Testis (tissue), 3 donors: ENCODE measurements around the gene LIPE. TPM values are rescaled to one million over a fixed set of nuclear protein-coding genes. Genes with fewer than 3 reads are reported as not detected.

ENCODE experiments used
- DNase-seq: peaks from one replicate; pipeline ENCODE4 v3.0.0-alpha.2; 2019
- H3K27ac ChIP-seq, 2 donors: fragments of 200-600 bp; sonication (generic); one replicate each; pipeline ENCODE4 v1.5.1; 2019
- H3K27me3 ChIP-seq: fragments of 200-600 bp; sonication (generic); one replicate; pipeline ENCODE4 v1.5.1; 2019
- H3K36me3 ChIP-seq: fragments of 200-600 bp; sonication (generic); one replicate; pipeline ENCODE4 v1.5.1; 2017; ENCODE audit warnings: low read depth; ENCODE audit errors: missing control alignments
- H3K4me1 ChIP-seq: fragments of 200-600 bp; sonication (generic); one replicate; pipeline ENCODE4 v1.5.1; 2019
- H3K4me3 ChIP-seq, 2 donors: fragments of 200-600 bp; sonication (generic); one replicate each; pipeline ENCODE4 v1.5.1; 2017 to 2019
- H3K9me3 ChIP-seq: fragments of 200-600 bp; sonication (generic); one replicate; pipeline ENCODE4 v1.5.1; 2017
- CTCF ChIP-seq, 3 experiments: fragments of 450-650 bp in 2 of 3; fragments of 200-600 bp in 1 of 3; sonication (generic) in 1 of 3; IDR thresholded peaks; one replicate each; pipeline ENCODE4 v1.5.1; 2016 to 2019; ENCODE audit warnings: antibody characterized with exemption in 3 of 3, mild to moderate bottlenecking in 2 of 3, moderate library complexity in 1 of 3
- POLR2A ChIP-seq: fragments of 450-650 bp; IDR thresholded peaks from one replicate; pipeline ENCODE4 v1.6.1; 2017; ENCODE audit warnings: antibody characterized with exemption, mild to moderate bottlenecking, moderate library complexity
- WGBS, 2 donors: methylation state at CpG; one replicate each; pipeline ENCODE4 v1.1.5; 2018; 5-methylcytosine and 5-hydroxymethylcytosine counted together
- intact Hi-C: fragments of 100-400 bp; cut with DNase I; formaldehyde crosslinking; loops from one replicate; pipeline ENCODE4 v1.15.1; 2023; ENCODE audit warnings: low total_unique reads
- polyA plus RNA-seq: library from polyadenylated mRNA; stranded (reverse); fragments of 350-450 nt; fragmentation: Illumina TruSeq; extraction: RNeasy Lipid Tissue Mini Kit (QIAGEN cat#74804); gene quantifications from one replicate; pipeline ENCODE4 v1.2.3, GENCODE V29; 2014; ENCODE audit warnings: low read depth, low replicate concordance; ENCODE audit not compliant: insufficient read depth
- total RNA-seq, 2 donors: library from RNA; depleted of rRNA; stranded (reverse); fragments of >200 nt; gene quantifications; one replicate each; pipeline ENCODE4 v1.2.3, GENCODE V29; 2016

The LIPE gene
- total and polyA plus RNA-seq, 3 donors from 2014 or later, result 49.2 to 131 (median 73.5) TPM

DNA sequence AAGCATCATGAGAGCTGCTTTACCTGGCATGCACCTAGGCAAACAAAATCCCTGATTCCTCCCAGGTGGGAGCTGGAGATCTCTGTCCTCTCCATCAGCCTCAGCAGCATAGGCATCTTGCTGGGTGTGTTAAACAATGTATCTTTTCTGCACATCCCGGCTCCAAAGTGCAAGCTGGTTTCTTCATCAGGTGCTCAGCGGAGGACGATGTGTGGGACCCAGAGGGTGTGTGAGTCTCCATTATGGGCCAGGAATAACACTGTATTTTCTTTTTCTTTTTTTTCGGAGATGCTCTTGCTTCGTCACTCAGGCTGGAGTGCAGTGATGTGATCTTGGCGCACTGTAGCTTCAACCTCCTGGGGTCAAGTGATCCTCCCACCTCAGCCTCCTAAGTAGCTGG, 47.0 kb downstream of the LIPE start:
- DNase-seq, result no peak
- H3K4me1 ChIP-seq, result no peaks in the 10 kb centered on the region
- H3K36me3 ChIP-seq, result no peaks in the 10 kb centered on the region
- intact Hi-C loops, result no loop called here
- TF ChIP-seq POLR2A (no peak), CTCF (IDR thresholded peaks at IDR 0.05) (no peak)
- no peaks in the 10 kb centered on the region for H3K27me3 ChIP-seq
- no peak overlapping the region for H3K27ac ChIP-seq
- no peaks in the 10 kb centered on the region for H3K9me3 ChIP-seq
- WGBS, 2 donors, result 71 to 73% methylated on average over 6 of the region's 6 CpGs
- H3K4me3 ChIP-seq, result no peak overlapping the region

DNA sequence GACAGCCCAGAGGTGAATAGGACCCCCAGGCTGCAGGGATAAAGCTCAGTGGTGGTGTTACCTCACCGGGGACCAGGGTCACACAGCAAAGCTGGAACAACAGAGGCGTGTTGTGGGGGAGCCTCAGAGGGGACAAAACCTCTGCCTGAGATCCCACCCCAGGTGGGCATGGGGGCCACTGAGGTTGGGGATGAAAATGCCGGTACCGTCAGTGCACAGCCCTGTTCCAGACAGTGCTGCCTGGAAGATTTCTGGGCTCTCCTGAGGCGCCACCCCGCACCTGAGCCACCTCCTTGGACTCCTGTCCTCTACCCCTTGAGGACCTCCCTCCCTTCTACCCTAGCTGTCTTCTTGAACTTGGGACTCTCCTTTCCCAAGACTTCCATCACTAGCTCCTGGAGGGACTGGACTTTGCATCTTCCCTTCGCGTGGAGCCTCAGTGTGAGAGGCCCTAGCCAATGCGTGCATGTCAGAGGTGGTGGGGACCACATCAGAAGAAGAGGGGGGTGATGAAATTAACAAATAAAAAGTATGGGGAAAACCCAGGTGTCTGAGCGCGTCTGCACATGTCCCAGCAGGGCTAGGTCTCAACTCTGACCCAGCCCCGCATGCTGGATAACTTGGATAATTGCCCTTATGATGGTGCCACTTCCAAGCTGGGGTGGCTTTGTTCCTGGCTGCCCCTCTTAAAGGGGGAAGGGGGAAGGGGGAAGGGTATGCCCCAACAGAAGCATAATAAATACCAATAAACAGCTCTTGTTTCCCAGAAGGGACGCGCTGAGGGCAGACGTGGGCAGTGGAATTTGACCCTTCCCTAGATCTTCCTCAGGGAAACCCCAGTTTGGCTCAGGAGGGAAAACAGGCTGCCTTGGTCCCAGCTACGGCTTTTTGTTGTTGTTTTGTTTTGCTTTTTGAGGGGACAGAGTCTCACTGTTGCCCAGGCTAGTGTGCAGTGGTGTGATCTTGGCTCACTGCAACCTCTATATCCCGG, 48.7 kb downstream of the LIPE start:
- no peak for DNase-seq
- no peaks in the 10 kb centered on the region for H3K4me1 ChIP-seq
- intact Hi-C loops, result no loop called here
- H3K4me3 ChIP-seq, result no peak overlapping the region
- no peak for TF ChIP-seq POLR2A
- no peak for TF ChIP-seq CTCF (IDR thresholded peaks at IDR 0.05)
- H3K27ac ChIP-seq, result no peak overlapping the region
- no peaks in the 10 kb centered on the region for H3K9me3 ChIP-seq
- no peaks in the 10 kb centered on the region for H3K36me3 ChIP-seq
- H3K27me3 ChIP-seq, result no peaks in the 10 kb centered on the region
- 75 to 81% methylated on average over 17 of the region's 17 CpGs for WGBS, 2 donors

- Histone ChIP-seq H3K36me3 (no peaks in the 10 kb centered on the region), H3K27me3 (no peaks in the 10 kb centered on the region), H3K4me1 (no peaks in the 10 kb centered on the region), H3K4me3 (no peak overlapping the region), H3K9me3 (no peaks in the 10 kb centered on the region), H3K27ac (no peak overlapping the region)
- no peak for TF ChIP-seq POLR2A
- TF ChIP-seq CTCF (IDR thresholded peaks at IDR 0.05), result no peak
- WGBS, 2 donors, result 90 to 95% methylated on average over 9 to 15 of the region's 17 CpGs
- intact Hi-C loops, result no loop called here
- DNase-seq, result no peak
Observed at GRCh38 chr19:42376177-42376555, 51.0 kb downstream of the LIPE start.

- H3K4me3 ChIP-seq, result no peak overlapping the region
- no peak for DNase-seq
- H3K9me3 ChIP-seq, result no peaks in the 10 kb centered on the region
- H3K27ac ChIP-seq, result no peak overlapping the region
- no peaks in the 10 kb centered on the region for H3K36me3 ChIP-seq
- 92 to 94% methylated on average over 46 to 54 of the region's 54 CpGs for WGBS, 2 donors
- no peak for TF ChIP-seq CTCF (IDR thresholded peaks at IDR 0.05)
- no peak for TF ChIP-seq POLR2A
- H3K27me3 ChIP-seq, result no peaks in the 10 kb centered on the region
- no peaks in the 10 kb centered on the region for H3K4me1 ChIP-seq
- intact Hi-C loops, result no loop called here
Observed at GRCh38 chr19:42375415-42376176, 51.6 kb downstream of the LIPE start.
